Keratinocyte (primary cell): Measurements from ENCODE around the gene FBXW7. TPM values are rescaled to one million over a fixed set of nuclear protein-coding genes. Genes with fewer than 3 reads are reported as not detected.

Experiments used
- DNase-seq: peaks from one replicate; pipeline ENCODE4 v3.0.0-alpha.2; 2011; ENCODE audit warnings: low read depth, missing footprints, low spot score
- FAIRE-seq: peaks from 2 replicates; lab custom pipeline; 2011; peaks lifted over from hg19 to GRCh38; lab: Jason Lieb, UNC
- H2AFZ ChIP-seq: 2 replicates; pipeline ENCODE4 v1.6.0; 2012; ENCODE audit warnings: low read length, control low read depth, inconsistent platforms; ENCODE audit not compliant: control insufficient read depth
- H3K27ac ChIP-seq: 2 replicates; pipeline ENCODE4 v1.5.1; 2011; ENCODE audit warnings: low read length; ENCODE audit not compliant: control insufficient read depth, insufficient read depth
- H3K27me3 ChIP-seq: 3 replicates; pipeline ENCODE4 v1.6.0; 2011; ENCODE audit warnings: low read length; ENCODE audit not compliant: control insufficient read depth, insufficient read depth; ENCODE audit errors: extremely low read depth
- H3K36me3 ChIP-seq, 2 experiments: 2 replicates in 1 of 2; 3 replicates in 1 of 2; pipeline ENCODE4 v1.5.1; 2011; ENCODE audit warnings: low read length in 2 of 2, mild to moderate bottlenecking in 1 of 2; ENCODE audit not compliant: control insufficient read depth in 2 of 2, insufficient read depth in 2 of 2; ENCODE audit errors: extremely low read depth in 1 of 2
- H3K4me1 ChIP-seq: 3 replicates; pipeline ENCODE4 v1.5.1; 2011; ENCODE audit warnings: low read length; ENCODE audit not compliant: control insufficient read depth, insufficient read depth; ENCODE audit errors: extremely low read depth
- H3K4me2 ChIP-seq: 3 replicates; pipeline ENCODE4 v1.6.0; 2011; ENCODE audit warnings: low read depth, low read length; ENCODE audit not compliant: control insufficient read depth, insufficient read depth; ENCODE audit errors: extremely low read depth
- H3K4me3 ChIP-seq, 3 experiments: fragments of 200-600 bp in 1 of 3; sonication (generic) in 1 of 3; 2 replicates in 2 of 3; 3 replicates in 1 of 3; pipeline ENCODE4 v1.5.1; 2011 to 2016; ENCODE audit warnings: low read length in 3 of 3, mild to moderate bottlenecking in 3 of 3, control low read depth in 2 of 3, inconsistent platforms in 1 of 3, low read depth in 1 of 3, mixed read lengths in 1 of 3, mixed run types in 1 of 3, moderate library complexity in 1 of 3; ENCODE audit not compliant: control insufficient read depth in 2 of 3, insufficient read depth in 2 of 3; ENCODE audit errors: extremely low read depth in 1 of 3
- H3K79me2 ChIP-seq: 2 replicates; pipeline ENCODE4 v1.6.0; 2012; ENCODE audit warnings: low read length; ENCODE audit not compliant: control insufficient read depth, insufficient read depth
- H3K9ac ChIP-seq: 3 replicates; pipeline ENCODE4 v1.6.0; 2011; ENCODE audit warnings: low read length; ENCODE audit not compliant: control insufficient read depth, insufficient read depth; ENCODE audit errors: extremely low read depth
- H3K9me1 ChIP-seq: 3 replicates; pipeline ENCODE4 v1.6.0; 2011; ENCODE audit warnings: low read length; ENCODE audit not compliant: control insufficient read depth, insufficient read depth; ENCODE audit errors: extremely low read depth
- H3K9me3 ChIP-seq: 2 replicates; pipeline ENCODE4 v1.5.1; 2012; ENCODE audit warnings: low read depth, low read length; ENCODE audit not compliant: control insufficient read depth
- H4K20me1 ChIP-seq: 3 replicates; pipeline ENCODE4 v1.6.0; 2011; ENCODE audit warnings: low read length; ENCODE audit not compliant: control insufficient read depth, insufficient read depth; ENCODE audit errors: extremely low read depth
- CTCF ChIP-seq, 3 experiments: IDR thresholded peaks in 1 of 3; conservative IDR thresholded peaks in 1 of 3; optimal IDR thresholded peaks in 1 of 3; 2 replicates in 2 of 3; 3 replicates in 1 of 3; pipeline versions ENCODE3 to v1.5.1; 2011; ENCODE audit warnings: low read length in 3 of 3, mild to moderate bottlenecking in 3 of 3, moderate library complexity in 2 of 3, control low read depth in 1 of 3, inconsistent platforms in 1 of 3; ENCODE audit not compliant: insufficient read depth in 2 of 3; ENCODE audit errors: extremely low read depth in 1 of 3
- EZH2 ChIP-seq: IDR thresholded peaks from one replicate; pipeline ENCODE4 v1.6.1; 2012; ENCODE audit warnings: inconsistent platforms, mild to moderate bottlenecking, low read length, moderate library complexity
- dilution Hi-C: fragments of 300-500 bp; cut with MboI; formaldehyde crosslinking; loops from one replicate; pipeline ENCODE4 v1.7.0; 2020; ENCODE audit warnings: low sequenced_read_pairs; ENCODE audit not compliant: extremely low pct_ligation_motif_present
- polyA plus RNA-seq, 5 experiments: library from polyadenylated mRNA; depleted of rRNA in 3 of 5; stranded (reverse) in 3 of 5; stranded (forward) in 1 of 5; unstranded in 1 of 5; fragments of >200 nt; gene quantifications; 1 replicate in 1 of 5; 2 replicates in 3 of 5; 3 replicates in 1 of 5; pipeline versions ENCODE4 v1.2.1 to v1.2.3, GENCODE V29; 2011 to 2012; ENCODE audit warnings: missing spikeins in 2 of 5, low read depth in 1 of 5, low replicate concordance in 1 of 5

The FBXW7 gene
- polyA plus RNA-seq, 1 donor (not counting 4 experiments of a cell fraction or from before 2014, with no cell fraction given): 39.6 TPM

DNA sequence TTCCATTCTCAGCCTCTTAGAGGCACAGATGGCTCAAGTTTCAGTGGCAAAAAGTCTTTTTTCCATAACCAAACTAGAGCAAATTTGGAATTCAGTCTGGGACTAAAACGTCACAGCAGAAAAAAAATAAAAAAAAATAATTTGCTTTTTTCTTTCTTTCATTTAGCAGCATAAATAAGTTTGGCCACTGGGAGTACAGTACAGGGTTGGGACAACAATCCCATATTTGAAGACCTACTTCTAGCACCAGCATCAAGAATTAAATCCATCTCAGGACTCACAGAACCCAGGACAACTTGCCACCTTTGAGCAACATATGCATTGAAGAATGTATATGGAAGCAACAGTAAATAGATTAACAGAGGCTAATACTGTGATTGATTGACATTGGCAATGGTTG lies 214.0 kb downstream of the FBXW7 start:
- H3K27ac ChIP-seq: no peak overlapping the region
- no peak for DNase-seq

GRCh38 chr4:152321398-152321797 lies 214.5 kb downstream of the FBXW7 start:
- H3K4me1 ChIP-seq: peaks cover 22% of the 10 kb centered on the region
- H3K27ac ChIP-seq: no peak overlapping the region
- H3K4me2 ChIP-seq: no peak overlapping the region
- no peaks in the 10 kb centered on the region for H4K20me1 ChIP-seq
- H3K4me3 ChIP-seq: no peak overlapping the region
- TF ChIP-seq CTCF (optimal IDR thresholded peaks at IDR 0.05 in 1 of 3, IDR thresholded peaks at IDR 0.05 in 1 of 3, conservative IDR thresholded peaks at IDR 0.05 in 1 of 3; ENCODE audit: extremely low read depth in 1 of 3, insufficient read depth in 2 of 3, low read length in 3 of 3) (no peak), EZH2 (no peak)
- peaks cover 15 to 24% of the 10 kb centered on the region in 2 experiments for H3K36me3 ChIP-seq
- H3K9me3 ChIP-seq: no peaks in the 10 kb centered on the region
- H3K27me3 ChIP-seq: no peaks in the 10 kb centered on the region
- no peak overlapping the region for H2AFZ ChIP-seq
- H3K9ac ChIP-seq: no peak overlapping the region
- peaks cover 2% of the 10 kb centered on the region for H3K9me1 ChIP-seq
- DNase-seq: no peak
- peaks cover 5% of the 10 kb centered on the region for H3K79me2 ChIP-seq
- FAIRE-seq: no peak
- dilution Hi-C loops: no loop called here

More for the DNA sequence above, 214.0 kb downstream of the FBXW7 start:
- Histone ChIP-seq H3K4me1 (peaks cover 25% of the 10 kb centered on the region), H2AFZ (no peak overlapping the region), H3K9me1 (peaks cover 2% of the 10 kb centered on the region), H3K4me3 (no peak overlapping the region), H4K20me1 (no peaks in the 10 kb centered on the region), H3K27me3 (no peaks in the 10 kb centered on the region), H3K9me3 (no peaks in the 10 kb centered on the region), H3K79me2 (peaks cover 5% of the 10 kb centered on the region), H3K9ac (no peak overlapping the region), H3K4me2 (no peak overlapping the region), H3K36me3 (peaks cover 15 to 24% of the 10 kb centered on the region in 2 experiments)
- no peak for TF ChIP-seq CTCF (optimal IDR thresholded peaks at IDR 0.05 in 1 of 3, IDR thresholded peaks at IDR 0.05 in 1 of 3, conservative IDR thresholded peaks at IDR 0.05 in 1 of 3; ENCODE audit: extremely low read depth in 1 of 3, insufficient read depth in 2 of 3, low read length in 3 of 3)
- TF ChIP-seq EZH2: no peak
- dilution Hi-C loops: no loop called here
- no peak for FAIRE-seq
